G401 (cell line): ENCODE results near the gene VPS33B. TPM values are rescaled to one million over a fixed set of nuclear protein-coding genes. Genes with fewer than 3 reads are reported as not detected.
A peak's percentile ranks its signal among the peaks of the same experiment; 100 is the strongest.

Experiments
- DNase-seq: peaks from one replicate; pipeline ENCODE4 v3.0.0-alpha.2; 2015; ENCODE audit warnings: low spot score
- in situ Hi-C: cut with HindIII; loops from 2 replicates; pipeline ENCODE4 v1.10.0; 2016; ENCODE audit warnings: low sequenced_read_pairs, mixed read lengths
- total RNA-seq: library from RNA; depleted of rRNA; stranded (reverse); fragments of >200 nt; shearing (Covaris generic); gene quantifications from 2 replicates; pipeline ENCODE4 v1.2.3, GENCODE V29; 2014; rRNA removed

Gene VPS33B
- total RNA-seq, 1 experiment from 2014 or later: 12.8 TPM

GRCh38 chr15:90955624-90956273 is 66.6 kb downstream of the VPS33B start:
- DNase-seq: peak; percentile 33
- in situ Hi-C loops: no loop called here

- in situ Hi-C loops: no loop called here
- DNase-seq: peak; percentile 91
Observed at GRCh38 chr15:90954712-90955623, 67.4 kb downstream of the VPS33B start, which contains the start of gene RCCD1. RCCD1 (plus strand) TSS chr15:90954884; CDS start chr15:90956735, 1,851 bp downstream.

- in situ Hi-C loops: no loop called here
- DNase-seq: no peak
Observed at GRCh38 chr15:90953947-90954711, 68.3 kb downstream of the VPS33B start.

- in situ Hi-C loops: no loop called here
- DNase-seq: no peak
Observed at GRCh38 chr15:90952901-90953677, 69.3 kb downstream of the VPS33B start.

DNA sequence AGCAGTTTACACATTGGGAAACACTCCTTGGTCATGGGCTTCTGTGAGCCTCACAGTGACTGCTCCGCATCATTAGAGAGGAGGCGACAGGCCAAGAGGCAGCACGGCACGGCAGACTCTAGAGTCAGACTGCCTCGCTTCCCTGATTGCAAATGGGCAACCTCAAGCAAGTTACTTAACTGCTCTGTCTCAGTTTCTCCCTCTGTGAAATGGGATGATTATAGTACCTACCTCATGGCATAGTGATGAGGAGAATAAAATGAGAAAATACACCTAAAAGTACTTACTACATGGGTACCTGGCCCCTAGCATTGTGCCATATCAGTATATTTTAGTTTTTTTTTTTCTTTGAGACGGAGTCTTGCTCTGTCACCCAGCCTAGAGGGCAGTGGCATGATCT is 71.7 kb downstream of the VPS33B start:
- DNase-seq: no peak
- in situ Hi-C loops: no loop called here

GRCh38 chr15:90949979-90950675 is 72.3 kb downstream of the VPS33B start:
- DNase-seq: no peak
- in situ Hi-C loops: loop anchor here (25.0 kb wide), 1 partner anchor 113 kb away; no protein-coding TSS in a partner anchor

Other genes starting within 250 kb of the VPS33B start
- 21.8 and 28.9 TPM in 2 replicates for gene FURIN, start 154.0 kb downstream of the VPS33B start, total RNA-seq
- 0.43 and 0.64 TPM in 2 replicates for gene FES, start 138.1 kb downstream of the VPS33B start, total RNA-seq
- gene MAN2A2, start 119.3 kb downstream of the VPS33B start, total RNA-seq: 23.8 and 33.4 TPM in 2 replicates
- gene HDDC3, start 90.0 kb downstream of the VPS33B start, total RNA-seq: 10.8 and 17.1 TPM in 2 replicates
- 99.2 and 113 TPM in 2 replicates for gene UNC45A, start 87.3 kb downstream of the VPS33B start, total RNA-seq
- gene RCCD1, start 67.7 kb downstream of the VPS33B start, total RNA-seq: 0.14 TPM in 1 of 2 replicates, not detected in the other
- 138 and 140 TPM in 2 replicates for gene PRC1, start 28.1 kb downstream of the VPS33B start, total RNA-seq
- gene SV2B, start 77.7 kb upstream of the VPS33B start, total RNA-seq: not detected in 2 replicates